Measurements from ENCODE around the gene TRIM25. TPM values are rescaled to one million over a fixed set of nuclear protein-coding genes. Genes with fewer than 3 reads are reported as not detected.
A peak's percentile ranks its signal among the peaks of the same experiment; 100 is the strongest.

Gene TRIM25
- total and polyA plus RNA-seq, 2 experiments from 2014 or later, result 11.4 to 24.6 TPM

DNA sequence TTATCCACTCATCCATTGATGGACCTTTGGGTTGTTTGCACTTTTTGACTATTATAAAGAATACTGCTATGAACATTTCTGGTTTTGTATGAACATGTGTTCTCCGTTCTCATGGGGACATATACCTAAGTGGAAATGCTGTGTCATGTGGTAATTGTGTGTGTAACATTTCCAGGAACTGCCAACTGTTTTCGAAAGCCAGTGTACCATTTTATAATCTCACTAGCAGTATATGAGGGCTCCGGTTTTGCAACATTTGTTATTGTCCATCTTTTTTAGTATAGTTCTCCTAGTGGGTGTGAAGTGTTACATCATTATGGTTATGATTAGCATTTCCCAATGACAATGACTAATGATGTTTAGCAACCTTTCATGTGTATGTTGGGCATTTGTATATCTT lies 5.1 kb upstream of the TRIM25 start:
- H3K79me2 ChIP-seq, result no peaks in the 10 kb centered on the region
- TF ChIP-seq, protein P1, sequence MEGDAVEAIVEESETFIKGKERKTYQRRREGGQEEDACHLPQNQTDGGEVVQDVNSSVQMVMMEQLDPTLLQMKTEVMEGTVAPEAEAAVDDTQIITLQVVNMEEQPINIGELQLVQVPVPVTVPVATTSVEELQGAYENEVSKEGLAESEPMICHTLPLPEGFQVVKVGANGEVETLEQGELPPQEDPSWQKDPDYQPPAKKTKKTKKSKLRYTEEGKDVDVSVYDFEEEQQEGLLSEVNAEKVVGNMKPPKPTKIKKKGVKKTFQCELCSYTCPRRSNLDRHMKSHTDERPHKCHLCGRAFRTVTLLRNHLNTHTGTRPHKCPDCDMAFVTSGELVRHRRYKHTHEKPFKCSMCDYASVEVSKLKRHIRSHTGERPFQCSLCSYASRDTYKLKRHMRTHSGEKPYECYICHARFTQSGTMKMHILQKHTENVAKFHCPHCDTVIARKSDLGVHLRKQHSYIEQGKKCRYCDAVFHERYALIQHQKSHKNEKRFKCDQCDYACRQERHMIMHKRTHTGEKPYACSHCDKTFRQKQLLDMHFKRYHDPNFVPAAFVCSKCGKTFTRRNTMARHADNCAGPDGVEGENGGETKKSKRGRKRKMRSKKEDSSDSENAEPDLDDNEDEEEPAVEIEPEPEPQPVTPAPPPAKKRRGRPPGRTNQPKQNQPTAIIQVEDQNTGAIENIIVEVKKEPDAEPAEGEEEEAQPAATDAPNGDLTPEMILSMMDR (IDR thresholded peaks at IDR 0.05; ENCODE audit: poor library complexity), result no peak
- no peak overlapping the region for H3K4me2 ChIP-seq
- no peaks in the 10 kb centered on the region for H4K20me1 ChIP-seq (ENCODE audit: insufficient read depth, poor library complexity, severe bottlenecking)
- no peak overlapping the region for H2AFZ ChIP-seq
- WGBS (ENCODE audit: low lambda C conversion rate, missing lambda C conversion rate), result 89% methylated on average over 3 of the region's 3 CpGs
- no peaks in the 10 kb centered on the region for H3K36me3 ChIP-seq (replicated peaks; ENCODE audit: insufficient read depth, low read depth)
- H3K9me3 ChIP-seq (ENCODE audit: low read depth), result no peaks in the 10 kb centered on the region
- H3K27ac ChIP-seq, result no peak overlapping the region
- no peak for DNase-seq (ENCODE audit: low spot score)
- no peaks in the 10 kb centered on the region for H3K9me2 ChIP-seq (replicated peaks; ENCODE audit: insufficient read depth)
- H3K27me3 ChIP-seq, result no peaks in the 10 kb centered on the region
- H3K4me3 ChIP-seq, result no peak overlapping the region
- H3K4me1 ChIP-seq (ENCODE audit: insufficient read depth), result peaks cover 11% of the 10 kb centered on the region

- H4K20me1 ChIP-seq (ENCODE audit: insufficient read depth, poor library complexity, severe bottlenecking), result no peaks in the 10 kb centered on the region
- H2AFZ ChIP-seq, result no peak overlapping the region
- H3K27ac ChIP-seq, result no peak overlapping the region
- no peaks in the 10 kb centered on the region for H3K9me3 ChIP-seq (ENCODE audit: low read depth)
- H3K36me3 ChIP-seq (replicated peaks; ENCODE audit: insufficient read depth, low read depth), result no peaks in the 10 kb centered on the region
- peaks cover 15% of the 10 kb centered on the region for H3K4me1 ChIP-seq (ENCODE audit: insufficient read depth)
- WGBS (ENCODE audit: low lambda C conversion rate, missing lambda C conversion rate), result 95% methylated on average over 4 of the region's 4 CpGs
- H3K4me2 ChIP-seq, result no peak overlapping the region
- DNase-seq (ENCODE audit: low spot score), result no peak
- TF ChIP-seq EZH2phosphoT487 (IDR thresholded peaks at IDR 0.05; ENCODE audit: low read depth, severe bottlenecking, unreplicated experiment), result no peak
- TF ChIP-seq EZH2 (IDR thresholded peaks at IDR 0.05; ENCODE audit: borderline replicate concordance), result no peak
- TF ChIP-seq, protein P1 (IDR thresholded peaks at IDR 0.05; ENCODE audit: poor library complexity), result no peak
- no peak overlapping the region for H3K4me3 ChIP-seq
- H3K9me2 ChIP-seq (replicated peaks; ENCODE audit: insufficient read depth), result no peaks in the 10 kb centered on the region
- no peaks in the 10 kb centered on the region for H3K27me3 ChIP-seq
- H3K79me2 ChIP-seq, result peaks cover 8% of the 10 kb centered on the region
Measured at GRCh38 chr17:56917559-56918296, 3.9 kb upstream of the TRIM25 start.

DNA sequence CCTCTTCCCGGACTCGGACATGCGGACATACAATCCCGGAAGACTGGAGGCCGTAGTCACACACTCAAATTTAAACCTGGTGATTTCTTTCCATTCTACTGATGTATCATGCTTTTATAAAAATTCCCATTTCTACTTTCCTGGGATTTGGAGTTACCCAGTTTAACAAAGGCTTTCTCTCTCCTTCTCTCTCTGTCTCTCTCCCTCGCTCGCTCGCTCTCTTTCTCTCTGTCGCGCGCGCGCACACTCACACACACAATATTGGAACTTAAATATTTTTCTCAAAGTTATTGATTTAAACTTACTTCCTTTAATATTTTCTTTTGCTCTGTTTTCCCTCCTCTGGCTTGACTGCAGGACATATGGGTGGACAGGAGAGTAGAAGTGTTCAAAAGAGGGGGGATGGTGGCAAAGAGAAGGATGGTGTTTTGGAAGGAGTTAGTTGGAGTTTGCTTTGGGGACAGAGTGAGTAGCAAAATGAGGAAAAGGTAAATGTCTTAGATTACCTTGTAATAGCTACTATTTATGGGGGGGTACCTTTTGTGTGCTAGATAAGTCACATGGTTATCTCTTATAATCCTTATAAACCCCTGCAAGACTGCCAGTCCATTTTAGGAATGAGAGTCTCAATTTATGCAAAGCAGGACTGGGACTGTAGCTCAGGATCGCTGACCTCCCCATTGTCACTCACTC lies 878 bp upstream of the TRIM25 start:
- H3K36me3 ChIP-seq (replicated peaks; ENCODE audit: insufficient read depth, low read depth), result no peaks in the 10 kb centered on the region
- H4K20me1 ChIP-seq (ENCODE audit: insufficient read depth, poor library complexity, severe bottlenecking), result no peaks in the 10 kb centered on the region
- H3K4me1 ChIP-seq (ENCODE audit: insufficient read depth), result peaks cover 21% of the 10 kb centered on the region
- H3K27ac ChIP-seq, result peak overlapping the region; percentile 94
- peak overlapping the region; percentile 82 for H2AFZ ChIP-seq
- peaks cover 38% of the 10 kb centered on the region for H3K79me2 ChIP-seq
- H3K27me3 ChIP-seq, result no peaks in the 10 kb centered on the region
- no peaks in the 10 kb centered on the region for H3K9me3 ChIP-seq (ENCODE audit: low read depth)
- WGBS (ENCODE audit: low lambda C conversion rate, missing lambda C conversion rate), result 21% methylated on average over 13 of the region's 14 CpGs
- no peaks in the 10 kb centered on the region for H3K9me2 ChIP-seq (replicated peaks; ENCODE audit: insufficient read depth)
- TF ChIP-seq EZH2phosphoT487 (IDR thresholded peaks at IDR 0.05; ENCODE audit: low read depth, severe bottlenecking, unreplicated experiment), result no peak
- TF ChIP-seq, protein P1 (IDR thresholded peaks at IDR 0.05; ENCODE audit: poor library complexity), result no peak
- TF ChIP-seq EZH2 (IDR thresholded peaks at IDR 0.05; ENCODE audit: borderline replicate concordance), result no peak
- DNase-seq (ENCODE audit: low spot score), result peak; percentile 36
- H3K4me2 ChIP-seq, result peak overlapping the region; percentile 94
- peak overlapping the region; percentile 89 for H3K4me3 ChIP-seq
